HepG2 (cell line): ENCODE results near the gene DPP6. TPM values are rescaled to one million over a fixed set of nuclear protein-coding genes. Genes with fewer than 3 reads are reported as not detected.

Experiments used
- ATAC-seq: fragments of 200-7000 bp; cut with Tn5 transposase; 3 replicates; pipeline ENCODE4 v1.9.1; 2020; ENCODE audit warnings: mild to moderate bottlenecking, moderate library complexity
- BruUV-seq: library from RNA; stranded (reverse); fragments of 400-500 nt; replicated peaks from 2 replicates; lab custom pipeline; 2021; lab: Mats Ljungman, UMichigan
- CTCF ChIA-PET: fragments of 300-600 bp; formaldehyde crosslinking; extraction: SDS; loops from one replicate; lab custom pipeline; 2021; ENCODE audit warnings: low total read pairs, inconsistent platforms, low intra/inter-chr PET ratio; lab: Yijun Ruan, JAX
- POLR2A ChIA-PET: fragments of 350-600 bp; sonication (Branson Sonifier 250); formaldehyde crosslinking; loops from one replicate; lab custom pipeline; 2020; ENCODE audit warnings: antibody characterized with exemption, inconsistent platforms; lab: Yijun Ruan, JAX
- DNase-seq: peaks from one replicate; pipeline ENCODE4 v3.0.0-alpha.2; 2015; ENCODE audit warnings: low spot score
- FAIRE-seq: peaks from 3 replicates; lab custom pipeline; 2011; peaks lifted over from hg19 to GRCh38; lab: Jason Lieb, UNC
- H2AFZ ChIP-seq: one replicate; pipeline ENCODE4 v1.6.1; 2011; ENCODE audit warnings: low read length, inconsistent platforms
- H3K27ac ChIP-seq: fragments of 300-600 bp; 3 replicates; pipeline ENCODE4 v1.8.0; 2011; ENCODE audit warnings: mixed run types, mild to moderate bottlenecking, mixed read lengths, low read length, inconsistent platforms; ENCODE audit not compliant: insufficient read depth; ENCODE audit errors: extremely low read length
- H3K27me3 ChIP-seq, 2 experiments: fragments of 200-600 bp in 1 of 2; 2 replicates in 1 of 2; 3 replicates in 1 of 2; pipeline versions ENCODE4 v1.6.0 to v1.8.0; 2011; ENCODE audit warnings: low read length in 2 of 2, mild to moderate bottlenecking in 2 of 2, moderate library complexity in 2 of 2, inconsistent platforms in 1 of 2; ENCODE audit not compliant: insufficient read depth in 2 of 2, control insufficient read depth in 1 of 2
- H3K36me3 ChIP-seq, 2 experiments: fragments of 200-600 bp in 1 of 2; replicated peaks in 1 of 2; 2 replicates in 1 of 2; 3 replicates in 1 of 2; pipeline versions ENCODE4 v1.5.1 to v1.8.0; 2011; ENCODE audit warnings: low read length in 2 of 2, inconsistent platforms in 1 of 2; ENCODE audit not compliant: insufficient read depth in 2 of 2, control insufficient read depth in 1 of 2
- H3K4me1 ChIP-seq: 2 replicates; pipeline ENCODE4 v1.5.1; 2012; ENCODE audit warnings: low read length, inconsistent platforms; ENCODE audit not compliant: insufficient read depth
- H3K4me2 ChIP-seq: 2 replicates; pipeline ENCODE4 v1.6.0; 2011; ENCODE audit warnings: low read depth, low read length, inconsistent platforms
- H3K4me3 ChIP-seq, 3 experiments: fragments of 200-600 bp in 1 of 3; sonication (generic), shearing (Covaris generic) in 1 of 3; replicated peaks in 1 of 3; 2 replicates each; pipeline ENCODE4 v1.5.1; 2011 to 2016; ENCODE audit warnings: low read length in 3 of 3, inconsistent platforms in 2 of 3, low read depth in 2 of 3, mild to moderate bottlenecking in 2 of 3, control low read depth in 1 of 3, mixed read lengths in 1 of 3; ENCODE audit not compliant: insufficient read depth in 1 of 3
- H3K79me2 ChIP-seq: one replicate; pipeline ENCODE4 v1.6.1; 2011; ENCODE audit warnings: low read length, inconsistent platforms; ENCODE audit not compliant: insufficient read depth
- H3K9ac ChIP-seq: 2 replicates; pipeline ENCODE4 v1.6.0; 2011; ENCODE audit warnings: mild to moderate bottlenecking, low read depth, low read length, inconsistent platforms; ENCODE audit not compliant: insufficient read depth
- H3K9me3 ChIP-seq: 2 replicates; pipeline ENCODE4 v1.5.1; 2012; ENCODE audit warnings: mild to moderate bottlenecking, low read length
- H4K20me1 ChIP-seq: 2 replicates; pipeline ENCODE4 v1.6.0; 2011; ENCODE audit warnings: inconsistent platforms, mild to moderate bottlenecking, low read length, moderate library complexity; ENCODE audit not compliant: insufficient read depth
- AHDC1 ChIP-seq: sonication (generic); formaldehyde crosslinking; IDR thresholded peaks from 2 replicates; pipeline ENCODE4 v1.5.1; 2020; ENCODE audit warnings: mild to moderate bottlenecking, missing genetic modification reagents, borderline replicate concordance
- GMEB1 ChIP-seq: sonication (generic); formaldehyde crosslinking; IDR thresholded peaks from 2 replicates; pipeline ENCODE4 v1.5.1; 2020; ENCODE audit warnings: missing genetic modification reagents, mild to moderate bottlenecking, borderline replicate concordance
- RBM22 ChIP-seq: fragments of 200-400 bp; formaldehyde crosslinking; optimal IDR thresholded peaks from 2 replicates; pipeline ENCODE3; 2017; ENCODE audit warnings: mild to moderate bottlenecking, low read length, moderate library complexity
- REPIN1 ChIP-seq: sonication (generic); formaldehyde crosslinking; IDR thresholded peaks from 2 replicates; pipeline ENCODE4 v1.8.0; 2022; ENCODE audit warnings: missing genetic modification reagents, low read depth, mild to moderate bottlenecking, borderline replicate concordance
- XBP1 ChIP-seq: sonication (generic); formaldehyde crosslinking; IDR thresholded peaks from 2 replicates; pipeline ENCODE4 v1.5.0; 2020; ENCODE audit warnings: missing genetic modification reagents
- ZNF24 ChIP-seq: fragments of 450-650 bp; IDR thresholded peaks from 2 replicates; pipeline ENCODE4 v1.6.1; 2017; ENCODE audit warnings: antibody characterized with exemption, mild to moderate bottlenecking
- ZNF33B ChIP-seq: sonication (generic); formaldehyde crosslinking; IDR thresholded peaks from 2 replicates; pipeline ENCODE4 v1.5.1; 2020; ENCODE audit warnings: mild to moderate bottlenecking, missing genetic modification reagents
- ZNF362 ChIP-seq: sonication (generic); formaldehyde crosslinking; IDR thresholded peaks from 2 replicates; pipeline ENCODE4 v1.4.0; 2020; ENCODE audit warnings: missing genetic modification reagents, mild to moderate bottlenecking, borderline replicate concordance
- ZNF687 ChIP-seq: sonication (generic); formaldehyde crosslinking; IDR thresholded peaks from 2 replicates; pipeline ENCODE4 v1.5.1; 2020; ENCODE audit warnings: mild to moderate bottlenecking, missing genetic modification reagents, moderate library complexity
- ZNF772 ChIP-seq: sonication (generic); formaldehyde crosslinking; IDR thresholded peaks from 2 replicates; pipeline ENCODE4 v1.5.0; 2020; ENCODE audit warnings: mild to moderate bottlenecking, missing genetic modification reagents
- ZNF879 ChIP-seq: sonication (generic); formaldehyde crosslinking; IDR thresholded peaks from 2 replicates; pipeline ENCODE4 v1.8.1; 2023; ENCODE audit warnings: missing genetic modification reagents
- ZSCAN31 ChIP-seq: sonication (generic); formaldehyde crosslinking; IDR thresholded peaks from 2 replicates; pipeline ENCODE4 v1.5.0; 2020; ENCODE audit warnings: low read depth, mild to moderate bottlenecking, missing genetic modification reagents
- WGBS: methylation state at CpG from one replicate; pipeline ENCODE4 v1.1.6; 2017; ENCODE audit warnings: low lambda C conversion rate; 5-methylcytosine and 5-hydroxymethylcytosine counted together
- in situ Hi-C: cut with HindIII; loops from 2 replicates; pipeline ENCODE4 v1.10.0; 2017; ENCODE audit warnings: low pct_unique_long_range_greater_than_20kb; ENCODE audit not compliant: extremely low pct_ligation_motif_present
- intact Hi-C: fragments of 100-400 bp; cut with micrococcal nuclease; formaldehyde crosslinking; loops from one replicate; pipeline ENCODE4 v1.10.0; 2022; ENCODE audit not compliant: unreplicated experiment
- polyA plus RNA-seq, 8 experiments: library from polyadenylated mRNA; depleted of rRNA in 3 of 8; stranded (reverse) in 7 of 8; unstranded in 1 of 8; fragments of >200 nt; fragmentation: Illumina TruSeq in 4 of 8; extraction: Trizol in 4 of 8; gene quantifications; 2 replicates each; pipeline versions ENCODE4 v1.2.1 to v1.2.3, GENCODE V29; 2011 to 2016; ENCODE audit warnings: low read depth in 4 of 8, missing spikeins in 1 of 8, mixed read lengths in 1 of 8; ENCODE audit not compliant: insufficient read depth in 1 of 8
- total RNA-seq, 5 experiments: library from RNA; depleted of rRNA; stranded (reverse); fragments of >200 nt; fragmentation: Illumina TruSeq; extraction: Trizol; gene quantifications; 2 replicates each; pipeline ENCODE4 v1.2.3, GENCODE V29; 2016; ENCODE audit warnings: low read depth in 1 of 5

DPP6 gene
- total and polyA plus RNA-seq, 2 of the 13 experiments (the other 11 are each of a cell fraction or from before 2014, with no cell fraction given) = not detected

- no peak for ATAC-seq
- CTCF ChIA-PET = no interaction called here
- Histone ChIP-seq H3K27ac (no peak overlapping the region), H3K4me1 (no peaks in the 10 kb centered on the region), H4K20me1 (no peaks in the 10 kb centered on the region), H3K9ac (no peak overlapping the region), H3K27me3 (peaks cover 0 to 8% of the 10 kb centered on the region in 2 experiments; a peak in 1 of 5 replicates), H3K4me2 (no peak overlapping the region), H3K36me3 (no peaks in the 10 kb centered on the region), H2AFZ (no peak overlapping the region), H3K79me2 (no peaks in the 10 kb centered on the region), H3K9me3 (peaks cover 11% of the 10 kb centered on the region; the same call in 1 of the 2 replicates), H3K4me3 (no peak overlapping the region)
- 22% methylated on average over 5 of the region's 6 CpGs for WGBS
- FAIRE-seq = no peak
- BruUV-seq = no TSS peak
- intact Hi-C loops = no loop called here
- POLR2A ChIA-PET = no interaction called here
- DNase-seq = no peak
- in situ Hi-C loops = no loop called here
- TF ChIP-seq ZNF687 (CRISPR knock-in tag) (no peak), ZNF879 (no peak), REPIN1 (no peak), ZNF24 (no peak), XBP1 (CRISPR knock-in tag) (no peak), ZNF33B (no peak), GMEB1 (no peak), RBM22 (no peak), AHDC1 (CRISPR knock-in tag) (no peak), ZNF362 (CRISPR knock-in tag) (no peak), ZNF772 (CRISPR knock-in tag) (no peak), ZSCAN31 (CRISPR knock-in tag) (no peak)
These were observed 526.1 kb downstream of the DPP6 start for GRCh38 chr7:154578336-154578735.
